ENCODE data around the gene CENPK. TPM values are rescaled to one million over a fixed set of nuclear protein-coding genes. Genes with fewer than 3 reads are reported as not detected.

Gene CENPK
- total and polyA plus RNA-seq, 12 donors: 0.32 to 13.7 (median 1.3) TPM; not detected in 1

DNA sequence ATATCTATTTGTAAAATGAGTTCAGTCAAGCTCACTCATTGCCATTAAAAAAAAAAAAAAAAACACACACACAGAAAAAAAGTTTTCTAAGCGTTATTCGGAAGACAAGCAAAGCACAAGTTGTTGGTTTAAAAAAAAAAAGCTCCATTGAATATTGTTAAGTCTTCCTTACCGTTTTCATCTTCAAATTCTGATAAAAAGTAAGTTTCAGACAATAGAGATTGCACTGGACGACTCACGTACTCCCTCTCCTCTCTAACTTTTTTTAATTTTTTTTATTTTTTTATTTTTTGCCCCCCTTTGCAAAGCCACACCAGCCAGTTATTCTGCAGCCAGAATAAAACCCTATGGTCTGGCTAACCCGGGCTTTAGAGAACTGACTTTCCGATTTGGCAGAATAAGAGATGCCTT lies 81.8 kb downstream of the CENPK start:
- Histone ChIP-seq H3K27me3 (no peaks in the 10 kb centered on the region), H3K4me3 (peak overlapping the region in 1 of 4 donors; percentile 69), H3K27ac (peak overlapping the region in 3 of 5 donors; percentile 83 to 94 (median 89)), H3K4me1 (replicated peaks in 1 of 2) (peaks cover 5 to 26% of the 10 kb centered on the region in 2 donors), H3K9me3 (replicated peaks in 1 of 3) (no peaks in the 10 kb centered on the region), H3K36me3 (replicated peaks in 1 of 2) (no peaks in the 10 kb centered on the region)
- TF ChIP-seq CTCF (IDR thresholded peaks at IDR 0.05): no peak
- no peak for TF ChIP-seq POLR2A (IDR thresholded peaks at IDR 0.05)
- intact Hi-C loops (cut with DNase I): loop anchor here (10.0 kb wide), 4 partner anchors 376 to 846 kb away; no protein-coding TSS in a partner anchor
- no peak for DNase-seq
- WGBS, 4 donors: 0 to 2% (median 1%) methylated on average over 7 of the region's 7 CpGs

DNA sequence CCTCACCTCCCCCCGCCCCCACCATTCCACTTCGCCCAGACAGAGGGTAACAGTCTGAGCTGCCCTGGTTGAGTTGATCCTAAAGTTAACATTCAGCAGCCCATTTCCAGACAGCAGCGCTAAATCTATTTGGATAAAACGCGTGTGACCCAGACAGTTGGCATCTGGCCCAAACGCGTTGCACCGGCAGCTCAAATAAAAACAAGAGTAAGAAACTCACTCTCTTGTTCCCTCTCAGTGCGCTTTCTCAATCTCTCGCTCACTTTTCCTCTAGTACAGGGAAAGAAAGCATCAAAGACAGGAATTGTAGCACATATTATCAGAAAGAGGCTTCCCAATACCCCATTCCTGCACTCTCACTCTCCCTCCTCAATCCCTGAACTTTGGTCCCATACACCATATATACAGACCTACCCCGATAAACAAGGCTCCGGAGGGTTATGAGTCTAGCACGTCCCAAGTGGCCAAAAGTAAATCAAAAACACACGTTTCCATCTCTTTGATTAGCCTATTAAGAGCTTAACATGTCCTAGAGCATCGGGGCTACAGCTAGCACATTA lies 82.6 kb downstream of the CENPK start:
- DNase-seq: peak; percentile 61 to 84 (median 78)
- WGBS, 4 donors: 0 to 1% (median 1%) methylated on average over 10 to 15 of the region's 15 CpGs
- H3K27ac ChIP-seq: peak overlapping the region in 1 of 5 donors; percentile 10

DNA sequence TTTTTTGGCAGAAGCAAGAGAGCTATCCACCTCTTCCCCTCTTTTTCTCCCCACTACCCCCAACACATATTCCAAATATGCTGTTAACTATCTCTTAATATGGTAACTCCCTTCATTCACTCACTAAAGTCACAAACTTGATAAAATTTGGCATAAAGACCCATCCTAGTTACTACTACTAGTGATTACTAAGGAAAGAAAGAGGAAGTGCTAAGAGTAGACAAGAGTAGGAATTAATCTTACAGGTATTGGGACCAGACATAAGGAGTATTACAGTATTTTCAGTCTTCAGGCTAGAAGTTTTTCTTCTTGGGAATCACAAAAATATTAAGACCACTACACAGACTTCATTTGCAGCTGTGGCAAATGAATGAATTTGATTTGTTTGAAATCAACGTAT lies 83.4 kb downstream of the CENPK start:
- Histone ChIP-seq H3K9me3 (replicated peaks in 1 of 3) (no peaks in the 10 kb centered on the region), H3K36me3 (replicated peaks in 1 of 2) (no peaks in the 10 kb centered on the region), H3K4me1 (replicated peaks in 1 of 2) (peaks cover 5 to 26% of the 10 kb centered on the region in 2 donors), H3K27me3 (no peaks in the 10 kb centered on the region), H3K27ac (no peak overlapping the region), H3K4me3 (peak overlapping the region in 1 of 4 donors; percentile 69)
- intact Hi-C loops (cut with DNase I): no loop called here
- DNase-seq: no peak
- WGBS, 4 donors: 40 to 48% (median 42%) methylated on average over 1 of the region's 1 CpG
- no peak for TF ChIP-seq POLR2A (IDR thresholded peaks at IDR 0.05)

More for the DNA sequence above, 82.6 kb downstream of the CENPK start:
- peak overlapping the region in 2 of 4 donors; percentile 53 to 69 for H3K4me3 ChIP-seq
- peaks cover 5 to 26% of the 10 kb centered on the region in 2 donors for H3K4me1 ChIP-seq (replicated peaks in 1 of 2)
- intact Hi-C loops (cut with DNase I): loop anchor here (10.0 kb wide), 4 partner anchors 376 to 846 kb away; no protein-coding TSS in a partner anchor
- H3K9me3 ChIP-seq (replicated peaks in 1 of 3): no peaks in the 10 kb centered on the region
- no peaks in the 10 kb centered on the region for H3K27me3 ChIP-seq
- H3K36me3 ChIP-seq (replicated peaks in 1 of 2): no peaks in the 10 kb centered on the region
- TF ChIP-seq POLR2A (IDR thresholded peaks at IDR 0.05) (no peak), CTCF (IDR thresholded peaks at IDR 0.05) (no peak)

DNA sequence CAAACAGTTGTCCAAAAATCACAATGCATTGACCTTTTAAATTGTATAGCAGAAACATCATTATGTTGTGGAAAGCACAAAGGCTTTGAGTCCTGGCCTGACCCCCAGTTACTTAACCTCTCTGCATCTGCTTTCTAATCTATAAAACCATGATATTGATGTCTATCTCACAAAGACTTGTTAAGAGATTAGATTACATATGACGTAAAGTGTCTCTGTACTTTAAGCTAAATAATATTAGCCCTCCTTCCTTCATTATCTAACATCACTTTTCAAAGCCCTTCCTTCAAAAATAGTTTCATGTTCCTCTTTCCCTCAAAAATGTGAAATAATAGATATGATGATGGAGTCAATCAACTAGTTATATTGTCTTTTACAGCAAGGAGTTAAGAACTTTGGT lies 84.6 kb downstream of the CENPK start:
- intact Hi-C loops (cut with DNase I): no loop called here
- no peak overlapping the region for H3K27ac ChIP-seq
- H3K4me3 ChIP-seq: no peak overlapping the region
- H3K27me3 ChIP-seq: no peaks in the 10 kb centered on the region
- DNase-seq: no peak
- no peaks in the 10 kb centered on the region for H3K9me3 ChIP-seq (replicated peaks in 1 of 3)
- H3K4me1 ChIP-seq (replicated peaks in 1 of 2): peaks cover 5 to 23% of the 10 kb centered on the region in 2 donors
- WGBS, 4 donors: 75 to 82% (median 79%) methylated on average over 1 of the region's 1 CpG
- TF ChIP-seq CTCF (IDR thresholded peaks at IDR 0.05) (no peak), POLR2A (IDR thresholded peaks at IDR 0.05) (no peak)
- no peaks in the 10 kb centered on the region for H3K36me3 ChIP-seq (replicated peaks in 1 of 2)

- Histone ChIP-seq H3K9me3 (replicated peaks in 1 of 3) (no peaks in the 10 kb centered on the region), H3K4me3 (no peak overlapping the region), H3K4me1 (replicated peaks in 1 of 2) (peaks cover 4 to 14% of the 10 kb centered on the region in 2 donors), H3K36me3 (replicated peaks in 1 of 2) (no peaks in the 10 kb centered on the region), H3K27me3 (no peaks in the 10 kb centered on the region), H3K27ac (no peak overlapping the region)
- no peak for TF ChIP-seq POLR2A (IDR thresholded peaks at IDR 0.05)
- TF ChIP-seq CTCF (IDR thresholded peaks at IDR 0.05): no peak
- intact Hi-C loops (cut with DNase I): no loop called here
- no peak for DNase-seq
- WGBS, 4 donors: 77 to 90% (median 88%) methylated on average over 1 of the region's 1 CpG
Measured at GRCh38 chr5:65475895-65476294, 87.1 kb downstream of the CENPK start.

Measured in adrenal gland (tissue), 12 donors.